OCI-LY7 (cell line): ENCODE results near the gene FAH. TPM values are rescaled to one million over a fixed set of nuclear protein-coding genes. Genes with fewer than 3 reads are reported as not detected.
A peak's percentile ranks its signal among the peaks of the same experiment; 100 is the strongest.

Experiments
- BruUV-seq: library from RNA; stranded (reverse); fragments of 400-500 nt; replicated peaks from 2 replicates; lab custom pipeline; 2021; lab: Mats Ljungman, UMichigan
- CTCF ChIA-PET: fragments of 300-600 bp; sonication (Branson Sonifier 250); formaldehyde crosslinking; loops from one replicate; lab custom pipeline; 2022; ENCODE audit warnings: antibody characterized with exemption; ENCODE audit not compliant: unreplicated experiment; lab: Charles Lee
- POLR2A ChIA-PET: fragments of 300-600 bp; sonication (Branson Sonifier 250); formaldehyde crosslinking; loops from one replicate; lab custom pipeline; 2022; ENCODE audit warnings: antibody characterized with exemption; lab: Charles Lee
- DNase-seq: peaks from one replicate; pipeline ENCODE4 v3.0.0-alpha.2; 2015; ENCODE audit warnings: low spot score
- H2AFZ ChIP-seq: fragments of 200-600 bp; sonication (generic), shearing (Covaris generic); 2 replicates; pipeline ENCODE4 v1.6.1; 2014; ENCODE audit warnings: mild to moderate bottlenecking, antibody characterized with exemption, low read length, moderate library complexity
- H3K27ac ChIP-seq: fragments of 200-600 bp; sonication (generic); 2 replicates; pipeline ENCODE4 v1.5.1; 2014; ENCODE audit warnings: mixed run types, low read depth, mild to moderate bottlenecking, moderate library complexity, low read length, inconsistent platforms; ENCODE audit not compliant: poor library complexity, severe bottlenecking
- H3K36me3 ChIP-seq: fragments of 200-600 bp; sonication (generic); 2 replicates; pipeline ENCODE4 v1.6.1; 2014; ENCODE audit warnings: mild to moderate bottlenecking, antibody characterized with exemption, low read length, moderate library complexity, mixed read lengths; ENCODE audit not compliant: insufficient read depth
- H3K4me1 ChIP-seq: fragments of 200-600 bp; sonication (generic); 2 replicates; pipeline ENCODE4 v1.5.1; 2014; ENCODE audit warnings: mild to moderate bottlenecking, low read length; ENCODE audit not compliant: insufficient read depth, poor library complexity, severe bottlenecking
- H3K4me2 ChIP-seq: fragments of 200-600 bp; sonication (generic); 2 replicates; pipeline ENCODE4 v1.6.1; 2014; ENCODE audit warnings: mild to moderate bottlenecking, low read length
- H3K4me3 ChIP-seq: fragments of 200-600 bp; sonication (generic); 2 replicates; pipeline ENCODE4 v1.5.1; 2014; ENCODE audit warnings: mild to moderate bottlenecking, low read depth, low read length; ENCODE audit not compliant: poor library complexity, severe bottlenecking
- H3K79me2 ChIP-seq: fragments of 200-600 bp; sonication (generic); 2 replicates; pipeline ENCODE4 v1.6.1; 2016; ENCODE audit warnings: low read depth, mild to moderate bottlenecking, low read length, moderate library complexity, mixed read lengths; ENCODE audit not compliant: insufficient read depth
- H3K9me2 ChIP-seq: fragments of 200-600 bp; sonication (generic); 2 replicates; pipeline ENCODE4 v1.6.1; 2016; ENCODE audit warnings: mild to moderate bottlenecking, low read length, mixed read lengths; ENCODE audit not compliant: insufficient read depth
- H3K9me3 ChIP-seq: fragments of 200-600 bp; sonication (generic); 2 replicates; pipeline ENCODE4 v1.6.1; 2014; ENCODE audit warnings: mild to moderate bottlenecking, mixed run types, low read length, mixed read lengths
- H4K20me1 ChIP-seq: fragments of 200-600 bp; sonication (generic); 2 replicates; pipeline ENCODE4 v1.6.1; 2014; ENCODE audit warnings: mild to moderate bottlenecking, antibody characterized with exemption, low read length, moderate library complexity, mixed read lengths; ENCODE audit not compliant: insufficient read depth
- EZH2phosphoT487 ChIP-seq: fragments of 200-600 bp; sonication (generic); IDR thresholded peaks from 2 replicates; pipeline ENCODE4 v1.6.1; 2018; ENCODE audit warnings: low read depth, borderline replicate concordance, mild to moderate bottlenecking, mixed run types, antibody characterized with exemption, low read length, moderate library complexity, mixed read lengths
- intact Hi-C: fragments of 100-400 bp; cut with micrococcal nuclease; formaldehyde crosslinking; loops from one replicate; pipeline ENCODE4 v1.10.0; 2022; ENCODE audit not compliant: unreplicated experiment
- total RNA-seq, 2 experiments: library from RNA; depleted of rRNA in 1 of 2; stranded (reverse); fragments of >200 nt in 1 of 2; shearing (Covaris generic) in 1 of 2; gene quantifications; 2 replicates each; pipeline ENCODE4 v1.2.3, GENCODE V29; 2014 to 2022
- TF ChIP-seq, protein P1 (sequence below): fragments of 200-600 bp; sonication (generic); conservative IDR thresholded peaks from 2 replicates; pipeline ENCODE4 v1.5.1; 2014; ENCODE audit warnings: mild to moderate bottlenecking, antibody characterized with exemption, low read length, moderate library complexity, mixed read lengths

FAH gene
- total RNA-seq, 2 experiments from 2014 or later, result 9.4 to 18.4 TPM

DNA sequence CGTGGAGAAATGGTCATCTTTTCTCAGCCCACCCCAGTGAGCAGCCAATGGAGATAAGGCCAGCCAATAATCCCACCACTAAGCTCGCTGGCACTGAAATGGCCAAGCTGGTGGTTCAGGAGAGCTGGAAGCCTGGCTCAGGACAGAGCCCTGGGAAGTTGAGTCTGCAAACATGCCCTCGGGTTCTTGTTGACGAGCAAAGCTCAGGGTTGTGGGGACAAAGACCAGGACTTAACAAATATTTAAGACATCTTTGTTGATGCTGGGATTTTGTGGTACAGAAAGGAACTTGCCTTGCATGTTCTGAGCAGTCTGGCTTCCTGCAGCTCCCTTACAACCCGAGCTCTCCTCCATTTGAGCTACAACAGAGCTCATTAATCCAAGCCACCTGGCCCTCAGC lies 4.4 kb downstream of the FAH start:
- DNase-seq, result peak; percentile 18
- Histone ChIP-seq H3K79me2 (no peaks in the 10 kb centered on the region), H3K4me2 (no peak overlapping the region), H4K20me1 (no peaks in the 10 kb centered on the region), H3K9me2 (no peaks in the 10 kb centered on the region), H3K9me3 (no peaks in the 10 kb centered on the region), H2AFZ (no peak overlapping the region), H3K4me1 (peaks cover 29% of the 10 kb centered on the region), H3K36me3 (no peaks in the 10 kb centered on the region), H3K27ac (no peak overlapping the region), H3K4me3 (no peak overlapping the region)
- no TSS peak for BruUV-seq
- no peak for TF ChIP-seq EZH2phosphoT487
- ChIA-PET CTCF (interaction anchor here (0.6 kb wide), 2 partner anchors 9 to 119 kb away, joined by 3 read pairs; no protein-coding TSS in a partner anchor), POLR2A (interaction anchor here (0.6 to 1.3 kb wide), 4 partner anchors 12 to 179 kb away, joined by 3 to 5 read pairs (median 4); no protein-coding TSS in a partner anchor)
- intact Hi-C loops, result loop anchor here (10.0 kb wide), 1 partner anchor 262 kb away; the partner anchor contains the start of gene MTHFS

DNA sequence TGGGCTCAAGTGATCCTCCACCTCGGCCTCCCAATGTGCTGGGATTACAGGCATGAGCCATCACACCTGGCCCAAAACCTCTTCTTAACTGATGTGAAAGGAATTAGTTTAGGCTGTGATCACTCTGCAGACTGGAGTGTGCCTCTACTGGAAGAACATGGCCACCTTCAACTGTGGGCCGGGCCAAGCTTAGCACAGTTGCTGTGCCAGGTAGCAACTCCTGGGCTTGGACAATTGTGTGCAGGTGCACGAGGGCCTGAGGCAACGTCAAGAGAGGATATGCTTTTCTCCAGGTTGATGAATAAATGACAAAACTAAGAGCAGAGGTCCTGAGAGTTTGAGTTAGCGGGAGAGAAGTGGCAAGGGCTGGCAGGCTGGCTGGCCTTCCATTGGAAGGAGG lies 6.5 kb downstream of the FAH start:
- H3K27ac ChIP-seq, result no peak overlapping the region
- no peaks in the 10 kb centered on the region for H3K9me2 ChIP-seq
- no peak overlapping the region for H2AFZ ChIP-seq
- no peaks in the 10 kb centered on the region for H4K20me1 ChIP-seq
- POLR2A ChIA-PET, result no interaction called here
- no TSS peak for BruUV-seq
- peaks cover 8% of the 10 kb centered on the region; the same call in 1 of the 2 replicates for H3K36me3 ChIP-seq
- DNase-seq, result no peak
- TF ChIP-seq, protein P1, sequence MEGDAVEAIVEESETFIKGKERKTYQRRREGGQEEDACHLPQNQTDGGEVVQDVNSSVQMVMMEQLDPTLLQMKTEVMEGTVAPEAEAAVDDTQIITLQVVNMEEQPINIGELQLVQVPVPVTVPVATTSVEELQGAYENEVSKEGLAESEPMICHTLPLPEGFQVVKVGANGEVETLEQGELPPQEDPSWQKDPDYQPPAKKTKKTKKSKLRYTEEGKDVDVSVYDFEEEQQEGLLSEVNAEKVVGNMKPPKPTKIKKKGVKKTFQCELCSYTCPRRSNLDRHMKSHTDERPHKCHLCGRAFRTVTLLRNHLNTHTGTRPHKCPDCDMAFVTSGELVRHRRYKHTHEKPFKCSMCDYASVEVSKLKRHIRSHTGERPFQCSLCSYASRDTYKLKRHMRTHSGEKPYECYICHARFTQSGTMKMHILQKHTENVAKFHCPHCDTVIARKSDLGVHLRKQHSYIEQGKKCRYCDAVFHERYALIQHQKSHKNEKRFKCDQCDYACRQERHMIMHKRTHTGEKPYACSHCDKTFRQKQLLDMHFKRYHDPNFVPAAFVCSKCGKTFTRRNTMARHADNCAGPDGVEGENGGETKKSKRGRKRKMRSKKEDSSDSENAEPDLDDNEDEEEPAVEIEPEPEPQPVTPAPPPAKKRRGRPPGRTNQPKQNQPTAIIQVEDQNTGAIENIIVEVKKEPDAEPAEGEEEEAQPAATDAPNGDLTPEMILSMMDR, result no peak
- TF ChIP-seq EZH2phosphoT487, result no peak
- H3K4me1 ChIP-seq, result peaks cover 21% of the 10 kb centered on the region
- H3K4me3 ChIP-seq, result no peak overlapping the region
- no peaks in the 10 kb centered on the region for H3K9me3 ChIP-seq
- no peaks in the 10 kb centered on the region for H3K79me2 ChIP-seq
- no peak overlapping the region for H3K4me2 ChIP-seq
- CTCF ChIA-PET, result no interaction called here
- intact Hi-C loops, result loop anchor here (10.0 kb wide), 1 partner anchor 264 kb away; the partner anchor contains the start of gene MTHFS

DNA sequence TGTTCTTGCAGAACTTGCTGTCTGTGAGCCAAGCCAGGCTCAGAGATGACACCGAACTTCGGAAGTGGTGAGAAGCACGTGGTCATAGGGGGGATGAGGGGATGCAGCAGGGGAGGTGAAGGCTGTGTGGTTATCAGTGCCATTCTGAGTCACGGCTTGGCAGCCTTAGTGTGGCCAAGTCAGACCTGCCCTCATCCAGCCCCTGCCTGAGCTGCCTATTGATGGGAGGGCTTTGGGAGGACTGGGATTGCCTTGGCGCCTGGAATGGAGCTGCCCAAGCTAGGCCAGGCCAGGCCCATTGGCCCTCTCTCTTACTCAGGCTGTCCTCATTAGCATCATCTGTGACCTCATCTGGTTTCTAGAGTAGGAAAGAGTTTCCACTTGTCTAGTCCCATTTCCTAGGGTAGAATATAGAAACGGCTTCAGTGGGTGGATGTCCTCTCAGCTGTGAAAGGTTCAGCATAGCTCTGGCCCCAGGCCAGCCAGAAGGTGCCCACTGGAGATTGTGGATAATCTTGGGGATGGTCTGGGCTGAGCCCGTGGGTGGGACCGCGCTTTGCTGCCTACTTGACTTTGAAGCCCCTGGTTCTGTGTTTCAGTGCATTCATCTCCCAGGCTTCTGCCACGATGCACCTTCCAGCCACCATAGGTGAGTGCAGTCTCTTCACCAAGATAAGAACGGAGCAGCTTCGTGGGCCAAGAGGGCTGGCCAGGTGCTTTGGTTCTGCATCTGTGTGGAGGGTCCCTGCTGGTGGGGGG lies 7.2 kb downstream of the FAH start:
- peak overlapping the region; percentile 27 for H3K4me2 ChIP-seq
- no peaks in the 10 kb centered on the region for H4K20me1 ChIP-seq
- no peaks in the 10 kb centered on the region for H3K9me2 ChIP-seq
- no peak overlapping the region for H3K4me3 ChIP-seq
- H3K4me1 ChIP-seq, result peaks cover 21% of the 10 kb centered on the region
- H2AFZ ChIP-seq, result peak overlapping the region; percentile 32; the same call in 1 of the 2 replicates
- intact Hi-C loops, result loop anchor here (10.0 kb wide), 1 partner anchor 265 kb away; the partner anchor contains the start of gene MTHFS
- ChIA-PET CTCF (no interaction called here), POLR2A (interaction anchor here (0.7 to 1.6 kb wide), 4 partner anchors 8 to 264 kb away, joined by 4 to 5 read pairs (median 4); no protein-coding TSS in a partner anchor)
- TF ChIP-seq, protein P1, result no peak
- peaks cover 8% of the 10 kb centered on the region; the same call in 1 of the 2 replicates for H3K36me3 ChIP-seq
- H3K79me2 ChIP-seq, result no peaks in the 10 kb centered on the region
- no peaks in the 10 kb centered on the region for H3K9me3 ChIP-seq
- DNase-seq, result no peak
- BruUV-seq, result no TSS peak
- H3K27ac ChIP-seq, result peak overlapping the region; percentile 22
